Omental fat pad (tissue), 4 donors: ENCODE results near the gene CASP8. TPM values are rescaled to one million over a fixed set of nuclear protein-coding genes. Genes with fewer than 3 reads are reported as not detected.

Source experiments
- ATAC-seq: fragments of 150-250 bp; one replicate; pipeline ENCODE4 v1.9.1; 2016; ENCODE audit warnings: mild to moderate bottlenecking, moderate library complexity; ENCODE audit not compliant: low FRiP score
- DNase-seq: peaks from one replicate; pipeline ENCODE4 v3.0.0-alpha.2; 2019; ENCODE audit warnings: low spot score
- CTCF ChIP-seq, 3 donors: fragments of 450-650 bp; IDR thresholded peaks; one replicate each; pipeline ENCODE4 v1.5.1; 2016 to 2017; ENCODE audit warnings: antibody characterized with exemption in 3 of 3, mild to moderate bottlenecking in 3 of 3, moderate library complexity in 2 of 3
- total RNA-seq, 4 donors: library from RNA; depleted of rRNA; stranded (reverse); fragments of >200 nt; gene quantifications; one replicate each; pipeline ENCODE4 v1.1.0, GENCODE V29; 2016

Gene CASP8
- total RNA-seq, 4 donors from 2014 or later: 22.9 to 31.4 (median 26.5) TPM

DNA sequence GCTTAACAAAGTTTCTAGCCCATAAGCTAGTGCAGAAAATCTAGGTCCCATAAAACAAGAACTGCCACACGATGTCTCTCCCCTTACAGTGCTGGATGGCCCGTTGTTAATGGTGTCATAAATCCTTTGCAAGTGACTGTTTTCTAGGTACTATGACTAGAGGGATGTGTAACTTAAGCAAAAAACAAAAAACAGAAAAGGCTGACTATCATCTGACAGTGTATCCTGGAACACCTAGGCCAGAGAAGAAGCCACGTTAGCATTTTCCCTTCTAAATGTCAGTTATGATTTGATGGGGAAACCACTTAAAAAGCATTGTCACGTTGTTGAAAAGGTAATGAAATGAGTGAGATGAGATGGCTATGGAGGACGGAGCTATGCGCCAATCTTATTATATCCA, 2.4 kb downstream of the CASP8 start:
- ATAC-seq (no peak), DNase-seq (no peak)
- TF ChIP-seq CTCF (IDR thresholded peaks at IDR 0.05): no peak

- no peak for ATAC-seq
- no peak for DNase-seq
- TF ChIP-seq CTCF (IDR thresholded peaks at IDR 0.05): no peak
Measured at GRCh38 chr2:201263779-201264178, 3.4 kb downstream of the CASP8 start.

GRCh38 chr2:201264472-201265173, 4.3 kb downstream of the CASP8 start:
- no peak for ATAC-seq
- TF ChIP-seq CTCF (IDR thresholded peaks at IDR 0.05): no peak
- no peak for DNase-seq

GRCh38 chr2:201266629-201267028, 6.3 kb downstream of the CASP8 start:
- DNase-seq (no peak), ATAC-seq (no peak)
- TF ChIP-seq CTCF (IDR thresholded peaks at IDR 0.05): no peak

- no peak for TF ChIP-seq CTCF (IDR thresholded peaks at IDR 0.05)
Measured at GRCh38 chr2:201267278-201268030, 7.1 kb downstream of the CASP8 start.

GRCh38 chr2:201269764-201270163, 9.4 kb downstream of the CASP8 start:
- DNase-seq (no peak), ATAC-seq (no peak)
- no peak for TF ChIP-seq CTCF (IDR thresholded peaks at IDR 0.05)

More at GRCh38 chr2:201267278-201268030, 7.1 kb downstream of the CASP8 start:
- no peak for ATAC-seq
- DNase-seq: no peak
